ENCODE results near the gene ADAM12.
"Not testable (repeated sequence)": the region's sequence is repeated elsewhere in the genome, so short reads cannot be mapped to it uniquely, and the experiment has no call there.

The ADAM12 gene

DNA sequence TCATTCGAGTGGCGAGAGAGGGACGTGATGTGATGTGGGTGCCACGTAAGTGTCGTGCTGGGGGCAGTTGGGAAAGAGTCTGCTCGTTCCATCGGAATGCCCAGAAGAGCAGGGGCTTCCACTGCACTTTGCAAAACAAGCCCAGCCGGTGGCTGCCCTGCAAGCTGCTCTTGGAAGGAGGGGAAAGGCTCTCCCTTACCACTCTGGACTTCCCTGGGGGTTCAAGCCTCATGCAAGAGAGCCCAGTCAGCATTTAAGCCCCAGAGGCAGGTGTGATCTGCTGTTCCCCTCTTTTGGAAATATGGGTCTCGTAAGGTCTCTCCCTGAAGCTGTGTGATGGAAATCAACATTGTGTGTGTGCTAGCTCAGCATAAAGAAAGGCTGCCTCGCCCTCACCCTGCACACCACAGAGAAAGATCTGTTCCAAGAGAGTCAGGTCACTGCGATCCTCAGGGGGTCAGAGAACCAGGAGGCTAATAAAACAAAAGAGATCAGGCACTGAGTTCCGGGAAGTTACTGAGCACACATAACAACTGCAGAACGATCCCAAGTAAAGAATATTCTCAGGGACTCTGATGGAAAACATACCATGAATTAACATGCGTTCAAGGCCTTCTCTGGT is 212.5 kb downstream of the ADAM12 start:
- DNase-seq (ENCODE audit: low read depth), result no peak

DNA sequence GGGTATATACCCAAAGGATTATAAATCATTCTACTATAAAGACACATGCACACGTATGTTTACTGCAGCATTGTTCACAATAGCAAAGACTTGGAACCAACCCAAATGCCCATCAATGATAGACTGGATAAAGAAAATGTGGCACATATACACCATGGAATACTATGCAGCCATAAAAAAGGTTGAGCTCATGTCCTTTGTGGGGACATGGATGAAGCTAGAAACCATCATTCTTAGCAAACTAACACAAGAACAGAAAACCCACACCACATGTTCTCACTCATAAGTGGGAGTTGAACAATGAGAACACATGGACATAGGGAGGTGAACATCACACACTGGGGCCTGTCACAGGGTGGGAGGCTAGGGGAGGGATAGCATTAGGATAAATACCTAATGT is 215.5 kb downstream of the ADAM12 start:
- not testable (repeated sequence) for DNase-seq (ENCODE audit: low read depth)

DNA sequence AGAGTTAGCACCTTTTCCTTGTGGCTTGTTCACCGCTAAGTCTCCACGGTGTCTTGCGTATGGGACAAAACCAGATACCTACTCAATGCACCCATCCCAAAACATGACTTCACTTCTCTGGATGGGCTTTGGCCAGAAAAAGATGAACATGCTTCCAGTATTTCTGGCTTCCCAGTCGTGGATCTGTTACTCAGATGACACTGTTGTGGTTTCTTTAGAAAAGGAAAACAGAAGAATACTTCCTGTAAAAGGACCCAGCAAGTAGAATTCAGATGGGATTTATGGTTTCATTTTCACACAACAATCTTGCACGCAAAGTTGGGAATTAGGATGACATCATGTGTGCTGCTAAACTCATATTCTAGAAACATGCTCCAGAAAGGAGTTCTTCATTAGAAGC is 216.7 kb downstream of the ADAM12 start:
- DNase-seq (ENCODE audit: low read depth), result no peak

DNA sequence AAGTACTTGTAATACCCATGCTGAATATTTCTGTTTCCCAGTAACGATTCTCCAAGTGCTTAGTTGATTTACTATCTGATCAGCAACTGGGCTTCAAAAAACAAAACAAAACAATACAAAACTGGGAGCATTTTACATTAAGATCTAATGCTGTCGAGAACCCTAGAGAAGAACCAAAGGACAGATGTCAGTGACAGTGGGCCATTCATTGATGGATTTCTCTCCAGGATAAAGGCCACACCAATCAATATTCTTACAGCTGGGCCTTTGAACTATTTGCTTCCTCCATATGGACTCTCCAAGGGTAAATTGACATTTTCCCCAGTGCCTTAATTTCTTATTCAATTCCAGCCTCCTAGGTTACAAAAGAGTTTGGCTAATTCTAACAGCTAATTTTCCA is 217.5 kb downstream of the ADAM12 start:
- DNase-seq (ENCODE audit: low read depth), result no peak

DNA sequence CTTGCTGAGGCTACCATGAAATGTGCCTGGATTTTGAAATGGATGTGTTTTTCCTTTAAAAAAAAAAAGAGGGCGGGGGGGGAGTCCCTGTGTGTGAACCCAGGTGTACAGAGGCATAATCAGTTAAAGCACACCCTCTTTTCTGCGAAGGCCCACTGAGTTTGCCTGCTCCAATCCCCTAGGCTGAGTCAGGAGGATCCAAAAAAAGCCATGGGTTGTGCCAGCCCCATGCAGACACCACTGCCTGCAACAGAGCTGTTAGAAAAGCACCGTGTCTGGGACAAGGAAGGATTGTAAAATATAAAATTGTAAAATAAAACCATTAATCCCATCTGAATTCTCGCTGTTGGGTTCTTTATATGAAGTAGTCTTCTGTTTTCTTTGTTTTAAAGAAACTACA is 217.9 kb downstream of the ADAM12 start:
- no peak for DNase-seq (ENCODE audit: low read depth)

DNA sequence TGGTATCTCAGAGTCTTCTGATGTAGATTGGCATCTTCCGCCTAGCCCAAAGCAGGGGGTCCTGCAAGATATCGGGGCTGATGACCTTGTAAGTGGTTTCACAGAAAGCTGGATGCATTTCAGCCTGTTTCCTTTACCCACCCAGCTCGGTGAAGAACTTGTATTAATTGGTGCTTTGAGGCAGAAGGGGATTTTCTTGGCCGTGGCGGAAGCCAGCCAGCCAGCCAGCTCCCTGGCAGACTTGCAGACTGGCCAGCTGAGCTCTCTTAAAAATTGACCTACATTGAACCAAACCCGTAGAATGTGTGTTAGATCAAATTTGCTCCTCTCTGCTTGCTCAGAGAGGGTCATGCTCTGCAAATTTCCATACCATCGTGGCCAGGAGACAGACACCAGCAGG is 218.4 kb downstream of the ADAM12 start:
- no peak for DNase-seq (ENCODE audit: low read depth)

DNA sequence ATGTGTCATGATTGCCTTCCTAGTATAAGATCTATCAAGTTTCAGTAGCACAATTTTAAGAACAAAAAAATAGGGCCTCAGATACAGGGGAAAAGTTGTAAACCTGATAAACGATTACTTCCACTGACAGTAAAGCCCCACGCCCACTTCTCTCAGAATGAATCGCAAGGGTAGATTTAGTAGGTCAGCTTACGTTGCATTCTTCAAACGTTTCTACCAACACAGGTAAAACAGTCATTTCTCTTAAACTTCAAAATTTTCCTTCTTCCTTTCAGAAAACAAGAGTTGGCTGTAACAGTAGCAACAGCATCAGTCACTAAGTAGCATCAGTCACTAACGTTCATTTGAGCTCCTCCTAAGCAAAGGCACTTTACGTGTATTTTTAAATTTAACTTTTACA is 221.5 kb downstream of the ADAM12 start:
- no peak for DNase-seq (ENCODE audit: low read depth)

DNA sequence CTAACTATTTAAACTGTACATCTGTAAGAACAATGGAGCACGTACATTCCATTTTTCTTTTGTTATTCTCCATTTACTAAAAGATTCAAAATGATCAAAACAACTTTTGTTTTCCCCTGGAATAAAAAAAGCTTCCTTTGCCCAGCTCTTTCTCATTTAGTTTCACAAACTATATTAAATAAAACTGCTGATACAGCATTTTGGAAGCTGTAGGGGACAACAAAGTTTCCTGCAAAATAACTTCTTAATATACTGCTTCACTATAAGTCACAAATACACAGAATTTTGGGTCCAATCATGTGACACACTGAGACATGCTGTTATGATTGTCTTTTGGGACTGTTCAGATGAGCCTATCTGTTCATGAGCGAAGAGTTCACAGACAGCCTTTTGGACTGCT is 222.4 kb downstream of the ADAM12 start:
- no peak for DNase-seq (ENCODE audit: low read depth)

DNA sequence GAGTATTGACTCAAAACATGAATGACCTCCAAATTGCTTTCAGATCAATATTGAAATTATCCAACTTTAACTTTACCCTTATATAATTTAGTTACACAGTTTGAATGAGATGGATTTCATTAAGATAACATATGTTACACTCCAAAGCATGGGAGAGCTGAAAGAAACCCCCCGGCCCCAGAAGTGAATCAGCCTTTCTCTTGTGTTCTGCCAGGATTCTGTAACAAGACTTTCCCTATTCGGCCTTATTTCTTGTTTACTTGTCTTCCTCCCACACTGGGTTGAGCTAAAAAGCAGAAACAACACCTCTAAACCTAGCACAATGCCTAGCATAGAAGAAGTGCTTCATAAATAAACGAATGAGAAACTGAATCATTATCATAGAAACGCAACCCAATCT is 224.8 kb downstream of the ADAM12 start:
- DNase-seq (ENCODE audit: low read depth), result no peak

DNA sequence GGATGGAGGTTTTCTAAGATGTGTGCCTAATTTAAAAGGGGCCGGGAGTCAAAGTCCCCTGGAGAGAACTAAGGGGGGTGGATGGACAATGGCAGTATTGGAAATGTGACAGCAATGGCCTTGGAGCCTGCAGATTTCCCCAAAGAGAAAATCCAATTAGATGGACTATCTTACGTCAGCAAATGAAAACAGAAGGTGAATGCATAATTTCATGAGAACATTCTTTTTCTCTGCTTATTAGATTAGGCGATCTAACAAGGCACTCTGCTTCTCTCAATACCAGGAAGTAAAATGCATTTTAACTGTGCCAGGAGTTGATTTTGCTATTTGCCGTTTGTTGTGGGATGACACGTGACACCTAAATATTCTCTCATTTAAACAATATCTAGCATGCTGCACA is 226.6 kb downstream of the ADAM12 start:
- DNase-seq (ENCODE audit: low read depth), result no peak

DNA sequence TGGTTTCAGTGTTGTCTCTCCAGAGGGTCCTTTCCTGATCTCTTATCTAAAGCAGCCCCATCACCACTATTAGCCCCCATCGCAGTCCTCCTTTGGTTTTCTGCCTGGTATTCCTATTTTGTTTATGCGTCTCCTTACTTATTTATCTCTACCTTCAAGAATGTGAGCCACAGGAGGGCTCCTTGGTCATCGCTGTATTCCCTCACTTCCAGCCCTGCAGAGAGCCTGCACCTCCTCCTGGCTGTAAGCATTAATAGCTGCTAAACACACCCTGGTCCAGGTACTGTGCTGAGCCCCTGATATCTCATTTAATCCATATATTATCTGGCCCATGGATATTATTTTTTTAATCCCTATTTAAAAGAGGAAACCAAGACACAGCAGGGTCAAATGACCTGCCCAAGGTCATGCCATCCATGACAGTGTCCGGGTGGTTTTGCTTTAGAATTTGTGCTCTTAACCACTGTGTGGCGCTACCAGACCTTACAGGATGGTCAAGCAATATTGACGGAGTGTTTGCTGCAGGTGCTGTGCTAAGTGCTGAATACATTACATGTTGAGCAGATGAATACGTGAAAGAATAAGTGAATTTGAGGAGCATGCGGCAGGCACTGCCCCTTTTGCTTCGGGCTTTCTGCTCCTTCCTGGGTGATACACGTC is 227.2 kb downstream of the ADAM12 start:
- DNase-seq (ENCODE audit: low read depth), result no peak

DNA sequence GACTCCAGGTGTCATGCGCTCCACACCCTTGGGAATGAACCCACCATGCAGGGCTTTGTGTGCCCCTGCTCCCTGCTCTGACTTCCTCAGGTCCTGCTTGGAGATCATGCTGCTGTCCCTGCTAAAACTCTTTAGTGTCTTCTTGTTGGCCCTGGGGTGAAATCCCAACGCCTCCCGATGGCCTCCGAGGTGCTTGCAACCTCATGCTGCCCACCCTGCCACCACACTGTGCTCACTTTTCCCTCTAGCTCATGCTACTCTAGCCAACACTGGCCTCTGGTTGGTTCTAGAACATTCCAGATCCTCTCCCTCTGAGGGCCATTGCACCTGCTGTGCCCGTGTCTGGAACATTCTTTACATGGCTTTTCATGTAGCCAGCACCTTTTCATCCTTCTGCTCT is 227.7 kb downstream of the ADAM12 start:
- DNase-seq (ENCODE audit: low read depth), result no peak

DNA sequence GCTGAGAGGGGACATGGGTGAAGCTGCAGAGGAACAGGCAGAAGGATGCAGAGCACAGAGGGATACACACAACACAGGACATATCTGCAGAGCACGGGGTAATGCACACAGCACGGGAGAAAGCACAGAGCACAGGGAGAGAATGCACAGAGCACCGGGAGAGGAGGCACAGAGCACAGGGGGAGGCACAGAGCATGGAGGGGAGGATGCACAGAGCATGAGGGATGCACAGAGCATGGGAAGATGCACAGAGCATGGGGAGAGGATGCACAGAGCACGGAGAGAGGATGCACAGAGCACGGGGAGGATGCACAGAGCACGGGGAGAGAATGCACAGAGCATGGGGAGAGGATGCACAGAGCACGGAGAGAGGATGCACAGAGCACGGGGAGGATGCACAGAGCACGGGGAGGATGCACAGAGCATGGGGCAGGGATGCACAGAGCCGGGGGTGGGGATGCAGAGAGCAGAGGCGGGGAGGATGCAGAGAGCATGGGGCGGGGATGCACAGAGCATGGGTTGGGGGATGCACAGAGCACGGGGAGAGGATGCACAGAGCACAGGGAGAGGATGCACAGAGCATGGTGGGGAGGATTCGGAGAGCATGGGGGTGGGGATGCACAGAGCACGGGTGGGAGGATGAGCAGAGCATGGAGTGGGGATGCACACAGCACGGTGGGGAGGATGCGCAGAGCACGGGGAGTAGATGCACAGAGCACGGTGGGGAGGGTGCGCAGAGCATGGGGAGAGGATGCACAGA is 230.0 kb downstream of the ADAM12 start:
- DNase-seq (ENCODE audit: low read depth), result no peak

DNA sequence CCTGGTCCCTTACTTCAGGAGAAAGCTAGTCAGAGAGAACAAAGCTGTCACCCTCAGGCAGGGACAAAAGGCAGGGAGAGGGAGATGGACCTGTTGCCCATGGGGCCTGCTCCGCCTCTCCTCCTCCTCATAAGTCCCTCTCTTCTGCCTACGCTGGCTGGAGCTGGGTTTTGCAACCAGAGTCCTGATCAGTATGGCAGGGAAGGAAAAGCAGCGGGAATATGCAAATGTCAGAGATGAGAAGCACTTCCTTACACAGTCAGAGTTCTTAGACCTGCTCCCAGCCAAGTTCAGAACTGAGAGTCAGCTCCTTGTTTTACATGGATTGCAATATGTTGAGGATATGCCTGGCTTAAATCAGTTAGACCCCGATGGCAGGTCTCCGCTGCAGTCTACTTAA is 231.1 kb downstream of the ADAM12 start:
- no peak for DNase-seq (ENCODE audit: low read depth)

DNA sequence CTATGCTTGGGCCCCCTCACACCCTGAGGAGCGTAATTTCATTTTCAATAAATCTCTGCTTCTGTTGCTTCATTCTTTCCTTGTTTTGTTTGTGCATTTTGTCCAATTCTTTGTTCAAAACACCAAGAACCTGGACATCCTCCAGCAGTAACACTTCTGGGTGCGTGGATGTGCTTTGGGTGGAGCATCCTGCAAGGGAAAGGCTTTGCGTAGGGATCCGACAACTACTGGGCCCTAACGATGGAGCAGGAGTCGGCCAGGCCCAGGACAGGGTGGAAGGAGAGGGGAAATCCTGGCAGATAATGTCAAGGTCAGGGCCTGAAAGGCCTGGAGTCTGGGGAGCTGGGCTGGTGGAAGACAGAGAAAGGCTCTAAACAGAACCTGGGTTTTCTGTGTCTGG is 231.8 kb downstream of the ADAM12 start:
- DNase-seq (ENCODE audit: low read depth), result no peak

DNA sequence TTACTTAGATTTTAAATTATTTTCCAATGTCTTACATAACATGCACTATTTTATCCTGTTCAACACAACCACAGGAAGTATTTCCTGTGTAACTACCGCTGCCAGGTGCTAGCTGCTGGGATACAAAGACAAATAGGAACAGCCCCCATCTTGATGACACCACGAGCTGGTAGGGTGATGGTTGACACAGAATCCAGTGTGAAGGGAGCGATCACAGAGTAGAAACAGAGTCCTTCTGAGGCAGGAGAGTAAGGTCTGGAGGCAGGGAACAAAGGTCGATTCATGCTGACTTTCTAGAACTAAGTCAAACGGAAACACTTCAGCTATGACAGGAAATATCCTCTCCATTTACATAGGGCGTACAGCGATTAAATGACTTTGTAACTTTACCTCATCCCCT is 232.3 kb downstream of the ADAM12 start:
- DNase-seq (ENCODE audit: low read depth), result no peak

DNA sequence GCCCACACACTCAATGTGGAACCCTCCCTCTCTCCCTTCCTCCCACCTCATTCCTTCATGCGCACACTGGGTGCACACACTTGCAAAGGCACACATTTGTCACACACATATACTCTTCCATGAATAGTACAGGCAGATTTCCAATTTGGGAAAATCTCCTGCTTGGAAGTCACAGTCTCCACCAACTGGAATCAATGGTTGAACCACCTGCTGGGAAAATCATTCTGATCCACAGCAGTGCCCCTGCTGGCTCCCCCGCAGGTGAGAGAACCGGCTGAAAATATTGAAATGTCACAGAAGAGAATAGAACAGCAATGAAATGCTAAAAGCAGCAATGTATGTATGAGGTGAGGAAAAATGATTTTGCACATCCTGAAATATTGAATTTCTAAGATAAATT is 232.7 kb downstream of the ADAM12 start:
- no peak for DNase-seq (ENCODE audit: low read depth)

DNA sequence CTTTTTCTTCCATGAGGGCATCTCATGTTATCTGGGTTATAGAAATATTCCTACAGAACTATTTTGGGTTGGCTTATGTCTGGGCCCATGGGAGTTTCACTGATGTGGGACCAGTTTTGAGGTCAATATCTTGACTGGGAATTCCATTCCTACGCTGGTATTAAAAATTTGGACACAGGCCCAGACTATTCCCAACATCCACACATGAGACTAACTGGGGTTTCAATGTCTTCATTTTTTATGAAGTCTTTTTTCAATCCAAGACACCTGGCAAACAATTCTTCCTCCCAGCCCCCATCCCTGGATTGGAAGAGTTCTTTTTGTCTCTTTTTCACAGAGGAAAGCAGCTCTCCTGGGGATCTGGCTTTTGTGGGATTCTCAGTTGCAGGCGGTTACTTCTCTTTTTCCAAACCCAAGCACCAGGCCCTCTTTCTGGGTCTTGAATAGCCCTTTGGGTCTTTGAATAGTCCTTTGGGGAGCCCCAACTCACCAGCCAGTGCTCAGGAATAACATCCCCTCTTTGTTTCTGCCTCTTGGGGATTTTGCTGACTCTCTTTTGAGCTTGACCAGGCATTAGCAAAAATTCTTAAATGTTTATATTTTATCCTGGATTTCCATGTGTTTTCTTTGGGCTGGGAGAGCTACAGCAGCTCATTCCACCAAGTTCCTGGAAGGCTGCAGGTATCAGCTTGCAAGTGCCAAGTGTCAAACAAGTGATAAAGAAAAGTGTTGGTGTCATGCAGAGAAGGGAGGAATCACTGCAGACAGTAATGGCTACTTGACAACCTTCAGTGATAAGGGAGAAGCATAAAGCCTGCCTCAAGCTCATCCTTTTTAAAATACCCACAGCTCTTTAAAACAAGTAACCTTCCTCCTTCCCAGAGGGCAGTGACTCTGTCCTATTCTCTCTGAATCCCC is 234.3 kb downstream of the ADAM12 start:
- DNase-seq (ENCODE audit: low read depth), result no peak

DNA sequence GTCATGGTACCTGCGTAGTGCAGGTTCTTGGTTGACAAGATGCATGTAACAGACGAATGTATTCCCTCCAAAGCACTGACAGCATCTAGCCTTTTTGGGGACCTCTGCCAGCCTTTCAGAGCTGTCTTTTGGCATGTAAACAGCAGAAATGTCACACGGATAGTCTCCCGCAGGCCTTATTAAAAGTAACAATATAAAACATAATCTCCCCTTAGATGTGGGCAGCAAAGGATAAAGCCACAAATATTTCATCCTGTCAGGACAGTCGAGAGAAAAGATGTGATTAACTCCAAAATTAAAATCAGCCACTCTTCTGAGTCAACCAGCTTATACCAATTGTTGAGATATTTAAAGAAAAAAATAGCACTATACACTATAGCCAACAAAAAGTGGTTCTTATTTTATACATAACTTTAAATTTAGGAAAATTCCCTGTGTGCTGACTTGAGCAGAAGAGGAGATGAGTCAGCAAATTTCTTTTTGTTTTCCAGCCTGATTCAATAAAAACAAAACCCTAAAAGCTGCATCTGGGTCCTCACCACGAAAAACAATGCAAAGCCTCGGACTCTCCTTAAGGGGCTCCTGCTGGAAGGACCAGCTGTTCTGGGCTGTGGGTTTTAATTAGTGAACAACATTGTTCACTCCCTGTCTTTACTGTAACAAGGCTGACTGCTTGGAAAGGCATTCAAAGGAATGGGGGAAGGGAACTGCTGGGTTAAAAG is 240.2 kb downstream of the ADAM12 start:
- DNase-seq (ENCODE audit: low read depth), result no peak

DNA sequence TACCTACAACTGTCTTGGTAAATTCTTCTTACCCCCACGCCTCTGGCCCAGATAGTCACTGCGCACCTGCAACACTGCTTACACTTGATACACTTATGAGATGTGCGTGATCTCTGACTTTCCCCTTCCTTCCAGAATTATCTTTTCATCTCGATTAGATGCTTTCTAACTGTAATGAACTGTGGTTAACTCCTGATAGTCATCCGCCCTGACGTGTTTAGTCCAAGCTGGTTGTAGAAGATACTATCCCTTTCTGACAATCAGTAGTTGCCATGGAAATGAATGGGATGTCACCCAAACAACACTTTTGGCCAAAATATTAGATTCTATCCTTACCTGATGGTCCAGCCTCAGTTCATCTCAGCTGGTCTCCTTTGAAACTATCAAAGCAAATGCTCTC is 241.5 kb downstream of the ADAM12 start:
- DNase-seq (ENCODE audit: low read depth), result no peak

DNA sequence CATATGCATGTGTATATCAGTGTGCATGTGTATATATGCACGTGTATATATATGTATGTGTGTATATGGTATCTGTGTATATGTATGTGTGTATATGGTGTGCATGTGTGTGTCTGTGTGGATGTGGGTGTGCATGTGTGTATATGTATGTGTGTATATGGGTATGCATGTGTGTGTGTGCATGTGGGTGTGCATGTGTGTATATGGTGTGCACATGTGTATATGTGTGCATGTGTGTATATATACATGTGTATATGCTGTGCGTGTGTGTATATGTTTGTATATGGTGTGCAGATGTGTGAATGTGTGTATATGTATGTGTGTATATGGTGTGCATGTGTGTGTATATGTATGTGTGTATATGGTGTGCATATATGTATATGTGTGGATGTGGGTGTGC is 245.2 kb downstream of the ADAM12 start:
- no peak for DNase-seq (ENCODE audit: low read depth)

DNA sequence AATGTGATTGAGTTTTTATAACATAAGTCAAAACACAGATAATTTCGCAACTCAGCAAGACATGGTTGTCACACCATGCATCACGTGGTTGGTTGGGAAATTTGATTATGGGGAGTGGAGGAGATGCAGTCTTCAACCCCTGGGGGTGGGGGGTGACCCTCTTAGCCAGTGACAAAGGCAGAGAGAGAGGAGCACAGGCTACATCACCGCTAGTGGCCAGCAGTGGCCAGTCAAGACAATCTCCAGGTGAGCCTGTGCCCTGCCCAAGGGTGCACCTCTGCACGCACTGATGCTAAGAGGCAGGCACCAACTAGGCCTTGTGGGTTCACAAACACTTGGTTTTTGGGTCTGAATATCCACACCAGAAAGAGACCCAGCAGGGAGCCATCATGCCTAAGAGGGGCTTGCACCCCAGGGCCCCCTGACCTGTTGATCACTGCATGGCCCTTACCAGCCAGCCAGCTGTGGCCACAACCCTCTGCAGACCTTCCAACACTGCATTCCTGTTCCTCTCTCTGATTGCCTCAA is 247.5 kb downstream of the ADAM12 start:
- no peak for DNase-seq (ENCODE audit: low read depth)
